IPS-18c (cell line): Measurements from ENCODE around the gene CFAP61.

Experiments used
- H3K4me3 ChIP-seq: 2 replicates; pipeline ENCODE4 v1.7.0; 2013; ENCODE audit warnings: low read depth, mild to moderate bottlenecking, low read length, moderate library complexity; ENCODE audit not compliant: insufficient read depth
- H3K9me3 ChIP-seq: one replicate; pipeline ENCODE4 v1.6.1; 2013; ENCODE audit warnings: mild to moderate bottlenecking, low read length, moderate library complexity; ENCODE audit not compliant: control insufficient read depth, insufficient read depth

The CFAP61 gene

DNA sequence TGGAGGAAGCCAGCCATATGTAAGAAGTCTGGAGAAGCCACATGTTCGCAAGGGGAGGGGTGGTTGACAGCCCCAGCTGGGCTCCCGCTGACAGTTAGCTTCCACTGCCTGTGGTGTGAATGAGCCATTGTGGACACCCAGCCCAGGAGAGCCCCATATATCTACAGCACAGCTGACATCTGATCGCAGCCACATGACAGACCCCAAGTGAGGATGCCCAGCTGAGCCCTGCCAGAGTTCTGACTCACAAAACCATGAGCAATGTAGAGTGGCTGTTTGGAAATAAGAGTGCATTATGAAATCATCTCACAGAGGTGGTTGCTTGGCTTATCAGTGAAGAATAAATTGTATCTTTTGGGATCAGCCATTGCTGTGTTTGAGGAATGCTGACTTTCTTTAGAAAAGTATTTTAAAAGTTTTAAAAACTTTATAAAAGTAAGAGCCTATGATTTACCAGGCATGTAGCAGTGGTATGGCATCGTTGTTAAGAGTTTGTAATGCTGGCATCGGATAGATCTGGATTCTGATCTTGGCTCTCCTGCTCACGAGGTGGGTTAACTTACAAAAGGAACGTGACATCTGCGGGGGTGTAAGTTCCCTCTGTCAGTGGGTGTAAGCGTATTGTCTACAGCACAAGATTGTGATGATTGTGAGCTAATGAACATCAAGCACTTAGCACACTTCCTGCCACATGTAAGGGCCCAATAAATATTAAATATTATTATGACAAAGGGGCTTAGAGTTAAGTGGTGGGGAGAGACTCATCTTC lies 24.1 kb downstream of the CFAP61 start:
- H3K9me3 ChIP-seq, result no peaks in the 10 kb centered on the region

DNA sequence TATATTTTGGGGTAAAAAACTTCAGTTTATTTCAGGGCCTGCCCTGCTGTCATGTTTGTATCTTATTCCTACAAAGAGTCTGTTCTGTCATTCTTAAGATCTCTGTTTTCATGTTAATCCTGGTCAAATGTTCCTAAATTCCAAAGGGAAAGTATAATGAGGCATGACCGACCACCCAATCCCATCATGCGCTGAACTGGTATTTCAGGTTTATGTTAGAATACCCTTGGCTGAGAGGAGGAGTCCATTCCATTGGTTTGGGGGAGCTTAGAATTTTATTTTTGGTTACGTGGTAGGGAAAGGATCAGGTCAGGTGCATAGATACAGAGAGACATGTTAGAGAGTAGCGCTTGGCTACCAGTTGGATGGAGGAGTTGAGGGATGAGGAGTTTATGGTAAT lies 25.7 kb downstream of the CFAP61 start:
- H3K4me3 ChIP-seq, result no peak overlapping the region

More for the DNA sequence above, 24.1 kb downstream of the CFAP61 start:
- H3K4me3 ChIP-seq, result no peak overlapping the region

GRCh38 chr20:20079102-20079784 lies 26.9 kb downstream of the CFAP61 start:
- Histone ChIP-seq H3K9me3 (no peaks in the 10 kb centered on the region), H3K4me3 (no peak overlapping the region)

More for the DNA sequence above, 25.7 kb downstream of the CFAP61 start:
- H3K9me3 ChIP-seq, result no peaks in the 10 kb centered on the region

- H3K4me3 ChIP-seq, result no peak overlapping the region
- H3K9me3 ChIP-seq, result no peaks in the 10 kb centered on the region
Measured at GRCh38 chr20:20083807-20084206, 31.5 kb downstream of the CFAP61 start.

DNA sequence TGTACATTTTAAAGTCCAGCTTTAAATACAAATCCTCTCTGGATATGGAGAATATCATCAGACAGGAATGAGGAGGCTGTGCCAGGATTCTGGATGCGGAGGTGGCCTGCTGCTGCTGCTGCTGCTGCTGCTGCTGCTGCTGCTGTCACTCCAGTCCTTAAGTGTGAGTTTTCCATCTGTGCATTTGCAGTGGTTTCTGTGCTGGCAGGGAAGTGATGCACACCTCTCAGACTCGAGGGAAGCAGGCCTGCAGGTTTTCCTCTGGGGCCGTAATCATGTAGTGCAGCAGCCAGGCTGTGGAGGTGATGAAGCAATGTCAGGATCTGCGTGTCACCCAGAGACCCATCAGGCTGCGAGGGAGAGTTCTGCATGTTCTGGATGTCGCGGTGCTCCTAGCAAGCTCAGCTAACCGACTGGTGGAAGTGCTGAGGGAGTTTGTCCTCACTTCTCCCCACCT lies 32.0 kb downstream of the CFAP61 start:
- Histone ChIP-seq H3K9me3 (no peaks in the 10 kb centered on the region), H3K4me3 (no peak overlapping the region)

GRCh38 chr20:20085071-20085470 lies 32.7 kb downstream of the CFAP61 start:
- Histone ChIP-seq H3K4me3 (no peak overlapping the region), H3K9me3 (no peaks in the 10 kb centered on the region)

GRCh38 chr20:20085812-20086211 lies 33.5 kb downstream of the CFAP61 start:
- Histone ChIP-seq H3K4me3 (no peak overlapping the region), H3K9me3 (no peaks in the 10 kb centered on the region)

- Histone ChIP-seq H3K4me3 (no peak overlapping the region), H3K9me3 (no peaks in the 10 kb centered on the region)
Measured at GRCh38 chr20:20089018-20089417, 36.7 kb downstream of the CFAP61 start.

- Histone ChIP-seq H3K9me3 (no peaks in the 10 kb centered on the region), H3K4me3 (no peak overlapping the region)
Measured at GRCh38 chr20:20089939-20090338, 37.6 kb downstream of the CFAP61 start.

GRCh38 chr20:20092827-20093226 lies 40.5 kb downstream of the CFAP61 start:
- no peaks in the 10 kb centered on the region for H3K9me3 ChIP-seq
- no peak overlapping the region for H3K4me3 ChIP-seq

DNA sequence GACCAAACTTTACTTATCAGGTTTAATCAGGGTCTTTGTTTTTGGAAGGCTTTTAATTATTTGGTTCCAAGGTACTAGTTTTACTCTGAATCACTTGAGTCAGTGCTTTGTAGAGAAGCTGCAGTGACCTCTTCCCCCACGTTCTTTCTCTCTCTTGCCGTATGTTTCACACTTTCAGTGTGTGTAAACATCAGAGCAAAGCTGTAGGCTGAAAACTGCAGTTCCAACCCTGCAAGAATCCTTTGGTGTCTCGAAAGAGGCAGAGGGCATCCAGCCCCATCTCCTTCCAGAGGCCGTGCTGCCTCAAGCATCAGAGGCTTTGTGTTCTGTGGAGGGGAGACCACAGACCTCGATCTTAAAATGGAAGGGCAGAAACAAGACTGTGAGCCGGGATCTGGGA lies 42.1 kb downstream of the CFAP61 start:
- H3K9me3 ChIP-seq, result no peaks in the 10 kb centered on the region
- no peak overlapping the region for H3K4me3 ChIP-seq

DNA sequence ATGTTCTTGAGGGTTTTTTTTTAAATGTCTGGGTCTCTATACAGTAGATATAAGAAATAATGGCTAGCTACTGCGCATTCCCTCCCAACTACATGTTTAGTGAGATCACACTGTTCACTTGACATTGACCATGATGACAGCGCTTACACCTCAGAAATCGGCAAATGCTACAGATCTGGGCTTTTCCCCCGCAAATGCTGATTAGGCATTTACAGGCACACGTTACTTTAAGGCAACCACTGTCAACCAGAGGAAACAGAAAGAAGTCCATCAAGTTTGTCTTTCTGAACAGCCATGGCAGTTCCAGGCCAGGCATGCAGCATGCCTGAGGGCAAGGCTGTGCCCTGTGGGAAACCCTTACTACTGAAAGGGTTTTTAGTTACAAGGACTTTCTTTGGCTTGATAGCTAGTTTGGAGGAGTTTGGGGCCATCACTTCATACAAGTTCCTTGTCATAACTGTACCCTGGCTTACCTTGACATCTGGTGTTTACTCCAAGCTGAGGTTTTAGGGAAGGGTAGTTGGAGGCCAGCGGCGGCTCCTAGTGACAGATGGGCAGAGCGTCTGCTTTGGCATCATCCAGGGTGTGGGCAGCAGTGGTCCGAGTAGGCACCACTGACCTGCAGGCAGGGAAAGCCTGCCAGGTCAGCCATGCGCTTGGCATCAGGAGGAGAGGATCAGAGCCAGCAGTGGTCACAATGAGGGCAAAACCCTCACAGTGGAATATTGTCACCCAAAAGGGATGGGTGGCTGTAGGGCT lies 43.0 kb downstream of the CFAP61 start:
- no peaks in the 10 kb centered on the region for H3K9me3 ChIP-seq
- H3K4me3 ChIP-seq, result no peak overlapping the region

GRCh38 chr20:20096421-20096820 lies 44.1 kb downstream of the CFAP61 start:
- H3K4me3 ChIP-seq, result no peak overlapping the region
- no peaks in the 10 kb centered on the region for H3K9me3 ChIP-seq

- Histone ChIP-seq H3K9me3 (no peaks in the 10 kb centered on the region), H3K4me3 (no peak overlapping the region)
Measured at GRCh38 chr20:20100881-20101280, 48.5 kb downstream of the CFAP61 start.

GRCh38 chr20:20102163-20102562 lies 49.8 kb downstream of the CFAP61 start:
- no peaks in the 10 kb centered on the region for H3K9me3 ChIP-seq
- no peak overlapping the region for H3K4me3 ChIP-seq

- no peaks in the 10 kb centered on the region for H3K9me3 ChIP-seq
- no peak overlapping the region for H3K4me3 ChIP-seq
Measured at GRCh38 chr20:20102716-20103258, 50.5 kb downstream of the CFAP61 start.

DNA sequence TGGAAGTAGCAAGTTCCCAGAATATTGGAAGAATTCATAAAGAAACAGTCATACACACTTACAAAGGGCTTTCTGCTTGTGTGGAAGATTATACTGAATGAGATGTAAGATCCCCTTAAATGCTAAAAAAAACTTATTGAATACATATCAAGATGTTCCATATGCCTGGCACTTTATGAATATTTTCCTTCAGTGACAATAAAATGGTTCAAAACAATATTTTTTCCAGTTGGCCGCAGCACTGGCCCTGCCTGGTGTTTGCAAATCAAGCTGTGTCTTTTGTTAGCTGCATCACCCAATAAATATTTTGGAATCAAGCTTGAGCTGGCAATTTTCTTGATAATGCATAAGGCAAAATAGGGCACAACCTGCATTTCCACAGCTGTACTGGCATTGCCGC lies 51.2 kb downstream of the CFAP61 start:
- Histone ChIP-seq H3K9me3 (no peaks in the 10 kb centered on the region), H3K4me3 (no peak overlapping the region)
